Activated T-helper 9 cell treated with anti-CD3 and anti-CD28 coated beads, Interleukin-2, amount 50 U/mL, for 16 hours (primary cell): ENCODE results near the gene LAYN.
A peak's percentile ranks its signal among the peaks of the same experiment; 100 is the strongest.

Experiments
- DNase-seq: peaks from one replicate; pipeline ENCODE4 v3.0.0-alpha.2; 2020; ENCODE audit warnings: low read depth

The LAYN gene

DNA sequence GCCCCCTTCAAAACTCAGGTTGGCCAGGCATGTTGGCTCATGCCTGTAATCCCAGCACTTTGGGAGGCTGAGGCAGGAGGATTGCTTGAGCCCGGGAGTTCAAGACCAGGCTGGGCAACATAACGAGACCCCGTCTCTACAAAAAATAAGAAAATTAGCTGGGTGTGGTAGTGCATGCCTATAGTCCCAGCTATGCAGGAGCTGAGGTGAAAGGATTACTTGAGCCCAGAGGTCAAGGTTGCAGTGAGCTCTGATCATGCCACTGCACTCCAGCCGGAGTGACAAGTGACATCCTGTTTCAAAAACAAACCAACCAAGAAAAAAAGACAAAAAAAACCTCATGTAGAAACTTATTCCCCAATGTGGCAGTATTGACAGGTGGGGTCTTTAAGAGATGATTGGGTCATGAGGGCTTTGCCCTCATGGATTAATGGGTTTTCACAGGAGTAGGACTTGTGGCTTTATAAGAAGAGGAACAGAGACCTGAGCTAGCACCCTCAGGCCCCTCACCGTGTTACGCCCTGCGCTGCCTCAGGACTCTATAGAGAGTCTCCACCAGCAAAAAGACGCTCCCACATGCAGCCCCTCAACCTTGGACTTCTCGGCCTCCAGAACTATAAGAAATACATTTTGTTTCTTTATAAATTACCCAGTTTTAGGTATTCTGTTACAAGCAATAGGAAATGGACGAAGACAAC lies 22.3 kb downstream of the LAYN start:
- no peak for DNase-seq

DNA sequence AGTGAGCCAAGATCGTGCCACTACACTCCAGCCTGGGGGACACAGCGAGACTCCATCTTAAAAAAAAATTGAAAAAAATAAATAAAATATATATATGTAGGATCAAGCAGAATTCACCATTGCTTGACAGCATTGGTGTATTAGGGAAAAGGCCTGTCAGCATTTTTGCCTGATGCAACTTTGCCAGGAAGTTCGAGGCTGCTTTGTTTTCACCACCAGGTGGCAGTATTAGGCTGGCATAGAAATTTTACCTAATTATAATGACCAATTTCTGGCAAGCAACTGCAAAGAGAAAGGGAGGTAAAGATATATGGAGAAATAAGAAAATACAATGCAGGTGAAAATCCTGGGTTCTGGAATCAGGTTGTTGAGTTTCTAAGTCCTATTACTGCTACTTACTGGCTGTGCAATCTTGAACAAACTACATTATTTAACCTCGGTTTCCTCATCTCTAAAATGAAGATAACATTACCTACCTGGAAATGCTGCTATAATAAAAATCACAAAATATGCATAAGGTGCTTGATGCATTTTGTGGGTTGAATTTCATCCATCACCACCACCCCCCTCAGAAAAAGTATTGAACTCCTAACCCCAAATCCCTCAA lies 24.7 kb downstream of the LAYN start:
- DNase-seq, result peak; percentile 35

GRCh38 chr11:111566324-111566723 lies 25.8 kb downstream of the LAYN start:
- DNase-seq, result no peak

DNA sequence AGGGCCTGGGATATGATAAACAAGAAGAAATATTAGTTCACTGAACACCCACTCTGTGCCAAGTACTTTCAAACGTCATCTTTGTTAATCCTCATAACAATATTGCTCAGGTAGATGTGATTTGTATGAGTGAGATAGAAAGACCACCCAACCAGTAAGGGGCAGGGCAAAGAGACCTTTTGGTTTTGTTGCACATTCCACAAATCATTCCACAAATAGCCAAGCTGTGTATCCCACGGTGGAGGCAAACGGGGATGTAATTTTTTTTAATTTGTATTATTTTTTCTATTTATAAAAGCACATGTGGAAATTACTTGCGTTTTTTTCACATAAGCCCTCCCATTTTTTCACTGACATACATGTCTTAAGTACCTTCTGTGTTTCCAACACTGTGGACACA lies 29.0 kb downstream of the LAYN start:
- no peak for DNase-seq

DNA sequence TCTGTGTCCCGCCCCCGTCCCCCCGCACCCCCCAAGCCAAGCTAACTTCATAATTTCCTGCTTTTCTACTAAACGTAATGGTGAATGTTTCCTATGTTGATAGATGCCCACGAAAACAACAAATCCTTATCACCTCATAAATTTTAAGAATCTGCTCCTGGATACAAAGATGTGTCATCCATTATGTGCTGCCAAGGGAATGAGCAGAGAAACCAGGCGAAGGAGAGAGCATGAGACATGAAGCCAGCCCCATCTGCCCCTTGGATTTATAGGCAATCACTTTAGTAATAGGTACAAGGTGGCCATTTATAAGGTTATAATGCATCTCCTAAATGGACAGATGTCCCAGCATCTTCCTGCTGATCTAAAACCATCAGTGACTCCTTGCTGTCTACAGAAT lies 30.3 kb downstream of the LAYN start:
- no peak for DNase-seq

DNA sequence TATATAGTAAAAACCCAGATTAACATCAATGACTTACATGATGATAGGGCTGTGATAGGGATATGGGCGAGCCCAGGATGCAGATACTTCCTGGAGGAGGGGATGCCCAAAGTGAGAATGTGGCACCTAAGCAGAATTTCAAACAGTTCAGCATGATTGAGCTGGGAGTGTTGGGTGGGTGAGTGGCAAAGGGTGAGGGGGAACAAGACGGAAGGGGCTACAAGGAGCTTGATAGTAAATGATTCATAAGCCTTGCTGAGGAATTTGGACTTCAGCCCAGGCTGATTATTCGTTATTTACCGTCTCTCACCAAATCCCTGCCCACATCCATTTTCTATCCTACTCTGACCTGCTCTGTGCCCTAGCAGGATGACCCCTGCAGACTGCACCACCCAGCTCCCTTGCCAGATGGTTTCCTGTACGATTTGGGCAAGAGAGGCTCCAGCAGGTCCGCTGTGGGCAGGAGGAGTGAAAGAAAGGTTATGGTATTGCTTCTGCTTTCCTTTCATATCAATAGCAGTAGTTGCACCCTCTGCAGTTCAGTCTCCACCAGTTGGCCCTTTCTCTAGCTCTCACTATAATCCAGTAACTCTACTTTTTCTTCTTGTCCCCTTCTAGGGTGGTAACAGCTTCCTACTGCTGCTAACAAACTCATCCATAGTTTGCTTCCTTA lies 31.4 kb downstream of the LAYN start:
- no peak for DNase-seq

DNA sequence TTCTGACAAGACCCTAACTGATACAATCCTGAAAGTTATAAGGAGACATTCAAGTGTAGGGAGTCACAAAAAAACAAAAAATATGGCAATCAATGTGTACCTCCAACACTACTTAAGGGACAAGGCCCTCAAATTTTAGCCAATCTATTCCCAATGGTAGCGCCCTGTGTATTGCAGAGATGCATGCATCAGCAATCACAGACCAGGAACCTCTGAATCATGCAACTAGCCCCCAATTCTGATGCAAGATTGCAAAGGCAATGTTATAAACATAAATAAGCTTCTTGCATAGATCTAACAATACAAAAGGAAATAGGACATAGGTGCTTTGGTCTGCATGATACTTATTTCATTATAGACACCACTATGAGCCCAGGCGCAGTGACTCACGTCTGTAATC lies 32.1 kb downstream of the LAYN start:
- DNase-seq, result no peak

DNA sequence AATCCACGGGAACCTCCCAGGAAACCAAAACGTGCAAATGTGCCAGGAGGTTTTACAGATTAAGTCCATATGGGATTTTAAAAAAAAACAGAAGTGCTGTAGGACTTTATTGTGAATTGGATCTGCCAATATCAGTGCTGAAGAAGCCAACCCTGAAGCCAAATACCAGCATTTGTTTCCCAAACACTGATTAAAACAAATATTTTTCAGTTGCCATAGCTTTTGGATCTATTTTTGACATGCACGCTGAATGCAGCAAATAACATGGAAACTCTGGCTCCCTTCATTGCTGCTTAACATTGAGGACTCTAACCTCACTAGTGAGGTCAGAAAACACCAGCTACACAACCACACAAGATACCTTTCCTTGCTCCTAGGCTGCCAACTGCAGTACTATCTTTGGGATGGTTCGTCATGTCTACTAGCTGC lies 33.3 kb downstream of the LAYN start:
- no peak for DNase-seq

- DNase-seq, result no peak
Observed at GRCh38 chr11:111574373-111575225, 34.1 kb downstream of the LAYN start.

- no peak for DNase-seq
Observed at GRCh38 chr11:111575740-111576139, 35.2 kb downstream of the LAYN start.

- DNase-seq, result no peak
Observed at GRCh38 chr11:111577821-111578220, 37.3 kb downstream of the LAYN start.

DNA sequence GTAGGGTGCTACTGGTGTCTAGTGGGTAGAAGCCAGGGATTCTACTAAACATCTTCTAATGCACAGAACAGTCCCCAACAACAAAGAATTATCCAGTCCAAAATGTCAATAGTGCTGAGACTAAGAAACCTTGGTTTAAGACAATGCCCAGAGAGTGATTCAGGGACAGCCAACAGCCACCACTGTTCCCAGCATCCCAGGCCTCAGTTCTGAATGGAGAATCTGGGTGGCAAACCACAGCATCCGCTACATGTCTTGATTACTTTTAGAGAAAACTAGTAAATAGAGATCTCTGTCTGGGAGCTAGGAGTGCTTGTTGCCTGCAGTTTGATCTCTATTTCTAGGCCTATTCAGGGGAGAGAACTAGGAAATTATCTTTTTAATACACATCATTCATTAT lies 40.8 kb downstream of the LAYN start:
- DNase-seq, result no peak

DNA sequence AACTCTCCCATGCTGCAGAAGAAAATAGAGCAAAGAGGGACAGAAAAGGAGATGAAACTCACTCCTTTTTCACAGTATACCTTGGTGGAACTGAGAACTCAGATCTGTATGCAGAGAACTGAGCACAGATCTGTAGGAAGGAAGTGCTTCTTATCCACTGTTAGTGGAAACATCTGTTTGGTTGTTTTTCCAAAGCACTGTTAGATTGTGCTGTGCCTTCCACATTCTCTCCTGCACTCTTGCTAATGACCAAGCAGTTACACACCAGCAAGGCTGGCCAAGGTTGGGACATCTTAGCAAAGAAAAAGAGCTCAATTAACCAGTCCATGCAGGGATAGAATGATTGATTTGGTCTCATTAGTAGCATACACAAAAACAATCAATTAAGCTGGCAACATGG lies 41.6 kb downstream of the LAYN start:
- DNase-seq, result no peak

GRCh38 chr11:111582881-111583280 lies 42.4 kb downstream of the LAYN start:
- no peak for DNase-seq

GRCh38 chr11:111585371-111585770 lies 44.9 kb downstream of the LAYN start:
- DNase-seq, result no peak

DNA sequence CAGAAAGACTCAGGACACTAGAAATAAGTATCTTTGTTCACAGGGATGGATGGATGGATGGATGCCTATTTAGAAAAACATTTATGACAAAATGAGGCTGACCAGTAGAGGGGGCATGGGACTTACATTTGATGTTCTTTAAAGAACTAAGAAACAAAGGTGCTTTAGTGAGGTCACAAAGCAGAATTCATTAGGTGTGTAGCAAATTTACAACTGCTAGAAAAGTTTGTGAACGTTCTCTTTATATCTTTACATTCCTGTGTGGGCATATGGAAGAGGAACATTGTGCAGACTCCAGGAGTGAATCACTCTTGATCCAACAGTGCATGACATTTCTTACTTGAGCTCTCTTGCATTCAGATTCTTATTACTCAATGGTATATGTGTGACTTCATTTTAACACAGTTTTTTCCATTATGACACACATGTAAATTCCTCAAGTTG lies 45.9 kb downstream of the LAYN start:
- no peak for DNase-seq

DNA sequence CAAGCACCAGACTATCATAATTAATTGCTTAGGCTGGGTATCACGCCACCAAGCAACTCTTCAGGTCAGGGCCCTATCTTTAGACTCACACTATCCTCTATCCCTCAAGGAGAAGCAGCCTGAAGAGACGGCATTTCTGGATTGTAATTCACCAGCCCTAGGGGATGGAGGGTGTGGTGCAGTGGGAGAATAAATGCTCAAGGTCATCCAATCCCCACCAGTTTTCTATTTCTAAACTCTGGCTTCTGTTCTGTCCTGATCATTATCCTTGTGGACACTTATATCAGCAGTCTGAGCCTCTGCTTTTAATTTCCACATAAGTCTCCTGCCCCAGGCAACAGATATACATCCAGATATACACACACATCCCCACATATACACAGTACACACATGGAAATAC lies 48.6 kb downstream of the LAYN start:
- no peak for DNase-seq

DNA sequence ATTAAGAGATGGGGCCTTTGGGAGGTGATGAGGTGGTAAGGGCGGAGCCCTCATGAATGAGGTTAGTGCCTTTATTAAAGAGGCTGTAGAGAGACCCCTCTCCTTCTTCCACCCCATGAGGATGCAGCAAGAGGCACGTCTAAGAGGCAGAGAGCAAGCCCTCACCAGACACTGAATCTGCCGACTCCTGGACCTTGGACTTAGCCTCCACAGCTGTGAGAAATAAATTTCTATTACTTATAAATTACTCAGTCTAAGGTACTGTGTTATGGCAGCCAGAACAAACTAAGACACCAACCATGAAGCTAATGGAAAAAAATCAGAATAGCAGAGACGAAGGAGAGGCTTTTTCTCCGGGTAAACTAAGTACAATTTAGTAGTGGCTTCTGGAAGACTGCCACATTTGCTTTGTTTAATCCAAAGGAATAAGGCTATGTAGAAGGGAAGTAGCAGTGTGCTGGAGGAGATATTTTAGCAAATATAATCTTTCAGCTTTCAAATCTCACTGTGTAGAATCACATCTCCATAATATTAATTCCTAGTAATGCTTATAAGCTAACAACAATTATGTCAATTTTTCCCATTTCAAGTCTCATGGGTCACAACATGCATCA lies 49.5 kb downstream of the LAYN start:
- DNase-seq, result no peak

DNA sequence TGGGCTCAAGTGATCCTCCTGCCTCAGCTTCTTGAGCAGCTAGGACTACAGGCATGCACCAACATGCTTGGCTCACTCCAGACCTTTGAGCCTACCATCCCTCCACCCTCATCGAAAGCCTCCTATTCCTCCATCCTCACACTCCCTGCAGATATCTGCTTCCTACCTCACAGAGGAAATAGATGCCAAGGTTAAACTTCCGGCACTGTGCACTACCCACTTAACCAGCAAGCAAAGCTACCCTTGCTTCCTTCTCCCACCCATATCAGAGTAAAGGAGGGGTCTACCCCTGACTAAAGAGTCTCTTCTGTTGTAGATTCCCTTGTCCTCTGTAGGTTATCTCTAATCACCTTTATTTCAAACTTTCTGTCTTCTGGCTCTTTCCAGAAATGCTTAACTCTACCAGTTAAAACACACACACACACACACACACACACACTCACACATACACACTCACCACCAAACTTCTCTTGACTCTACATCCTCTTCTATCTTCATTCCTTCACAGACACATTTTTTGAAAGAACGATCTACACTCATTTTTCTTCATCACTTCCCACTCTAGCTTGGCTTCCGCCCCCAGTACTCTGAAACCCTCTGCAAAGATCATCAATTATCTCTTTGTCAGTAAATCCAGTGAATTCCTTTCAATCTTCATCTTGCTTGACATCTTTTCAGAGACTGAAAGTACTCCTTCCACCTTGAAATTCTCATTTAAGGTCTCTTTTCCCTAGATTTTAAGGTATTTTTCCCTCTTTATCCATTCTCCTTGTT lies 50.9 kb downstream of the LAYN start:
- no peak for DNase-seq

DNA sequence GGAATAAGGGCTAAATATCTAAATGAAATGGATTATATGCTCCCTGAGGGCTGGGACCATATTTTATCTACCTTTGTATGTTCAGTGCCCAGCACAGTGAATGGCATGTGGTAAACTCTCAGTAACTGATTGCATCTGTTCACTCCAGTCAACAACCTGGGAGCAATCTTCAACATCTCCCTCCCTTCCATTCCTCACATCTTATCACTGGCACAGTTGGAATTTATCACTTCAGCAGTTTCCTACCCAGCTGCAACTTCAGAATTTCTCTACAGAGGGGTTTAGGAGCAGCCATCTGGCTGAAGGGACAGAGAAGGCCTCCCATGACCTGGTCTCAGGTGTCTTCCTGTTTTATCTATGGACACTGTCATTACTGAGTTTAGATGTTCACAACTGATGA lies 52.0 kb downstream of the LAYN start:
- DNase-seq, result no peak

- DNase-seq, result no peak
Observed at GRCh38 chr11:111596319-111596718, 55.8 kb downstream of the LAYN start.
